Esophagus muscularis mucosa (tissue), 4 donors: ENCODE data around the gene ZNF598.

ENCODE experiments used
- EP300 ChIP-seq: sonication (generic); formaldehyde crosslinking; IDR thresholded peaks from one replicate; pipeline ENCODE4 v1.6.1; 2017; ENCODE audit warnings: antibody characterized with exemption
- POLR2A ChIP-seq: fragments of 450-650 bp; IDR thresholded peaks from one replicate; pipeline ENCODE4 v1.6.1; 2017; ENCODE audit warnings: antibody characterized with exemption, moderate library complexity, mild to moderate bottlenecking, low read depth
- POLR2AphosphoS5 ChIP-seq, 2 donors: sonication (generic); formaldehyde crosslinking; IDR thresholded peaks; one replicate each; pipeline ENCODE4 v1.6.1; 2017; ENCODE audit warnings: antibody characterized with exemption in 2 of 2
- TF ChIP-seq, protein P1 (sequence below), 3 experiments: fragments of 200-600 bp in 2 of 3; fragments of 450-650 bp in 1 of 3; sonication (generic) in 2 of 3; IDR thresholded peaks; one replicate each; pipeline ENCODE4 v1.5.1; 2017 to 2019; ENCODE audit warnings: antibody characterized with exemption in 3 of 3, mild to moderate bottlenecking in 2 of 3, moderate library complexity in 1 of 3

DNA sequence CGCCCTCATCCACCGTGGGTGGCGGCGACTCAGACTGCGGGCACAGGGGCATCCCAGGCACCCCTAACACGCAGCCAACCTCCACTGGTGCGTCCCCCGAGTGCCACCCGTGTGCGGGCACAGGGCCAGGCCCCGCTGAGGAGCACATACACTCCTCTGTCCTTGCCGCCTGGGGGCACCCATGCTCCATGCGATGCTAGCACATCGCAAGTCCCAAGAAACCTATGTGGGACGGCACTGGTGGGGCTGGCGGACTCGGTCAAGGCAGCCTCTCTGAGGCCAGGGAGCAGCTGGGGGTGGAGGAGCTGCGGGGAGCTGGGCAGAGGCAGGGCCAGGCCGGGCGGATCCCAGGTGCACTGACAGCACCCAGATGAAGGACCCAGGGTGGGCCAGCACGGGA lies 4.0 kb downstream of the ZNF598 start:
- TF ChIP-seq, protein P1, sequence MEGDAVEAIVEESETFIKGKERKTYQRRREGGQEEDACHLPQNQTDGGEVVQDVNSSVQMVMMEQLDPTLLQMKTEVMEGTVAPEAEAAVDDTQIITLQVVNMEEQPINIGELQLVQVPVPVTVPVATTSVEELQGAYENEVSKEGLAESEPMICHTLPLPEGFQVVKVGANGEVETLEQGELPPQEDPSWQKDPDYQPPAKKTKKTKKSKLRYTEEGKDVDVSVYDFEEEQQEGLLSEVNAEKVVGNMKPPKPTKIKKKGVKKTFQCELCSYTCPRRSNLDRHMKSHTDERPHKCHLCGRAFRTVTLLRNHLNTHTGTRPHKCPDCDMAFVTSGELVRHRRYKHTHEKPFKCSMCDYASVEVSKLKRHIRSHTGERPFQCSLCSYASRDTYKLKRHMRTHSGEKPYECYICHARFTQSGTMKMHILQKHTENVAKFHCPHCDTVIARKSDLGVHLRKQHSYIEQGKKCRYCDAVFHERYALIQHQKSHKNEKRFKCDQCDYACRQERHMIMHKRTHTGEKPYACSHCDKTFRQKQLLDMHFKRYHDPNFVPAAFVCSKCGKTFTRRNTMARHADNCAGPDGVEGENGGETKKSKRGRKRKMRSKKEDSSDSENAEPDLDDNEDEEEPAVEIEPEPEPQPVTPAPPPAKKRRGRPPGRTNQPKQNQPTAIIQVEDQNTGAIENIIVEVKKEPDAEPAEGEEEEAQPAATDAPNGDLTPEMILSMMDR (IDR thresholded peaks at IDR 0.05) = no peak
- TF ChIP-seq POLR2AphosphoS5 (IDR thresholded peaks at IDR 0.05) (no peak), POLR2A (no peak), EP300 (no peak)
